Uterus (tissue), 4 donors: Measurements from ENCODE around the gene GPR68. TPM values are rescaled to one million over a fixed set of nuclear protein-coding genes. Genes with fewer than 3 reads are reported as not detected.

Experiments
- DNase-seq, 2 donors: peaks; one replicate each; pipeline ENCODE4 v3.0.0-alpha.2; 2019 to 2020
- H3K27ac ChIP-seq, 2 donors: fragments of 200-600 bp; sonication (generic); 1 replicate in 1 of 2; 2 replicates in 1 of 2; pipeline ENCODE4 v1.5.1; 2016 to 2018
- H3K27me3 ChIP-seq, 2 donors: fragments of 200-600 bp; sonication (generic); one replicate each; pipeline ENCODE4 v1.5.1; 2018 to 2019; ENCODE audit warnings: control low read depth in 1 of 2
- H3K36me3 ChIP-seq, 2 donors: fragments of 200-600 bp; sonication (generic); one replicate each; pipeline ENCODE4 v1.5.1; 2019; ENCODE audit warnings: control low read depth in 1 of 2
- H3K4me1 ChIP-seq, 2 donors: fragments of 200-600 bp; sonication (generic); one replicate each; pipeline ENCODE4 v1.5.1; 2018 to 2019; ENCODE audit warnings: control low read depth in 1 of 2
- H3K4me3 ChIP-seq, 2 donors: fragments of 200-600 bp; sonication (generic); 1 replicate in 1 of 2; 2 replicates in 1 of 2; pipeline ENCODE4 v1.5.1; 2018 to 2019; ENCODE audit warnings: mild to moderate bottlenecking in 1 of 2
- H3K9me3 ChIP-seq, 2 donors: fragments of 200-600 bp; sonication (generic); one replicate each; pipeline ENCODE4 v1.5.1; 2019; ENCODE audit warnings: control low read depth in 1 of 2
- POLR2A ChIP-seq, 2 donors: fragments of 450-650 bp; IDR thresholded peaks; one replicate each; pipeline ENCODE4 v1.6.1; 2016; ENCODE audit warnings: antibody characterized with exemption in 2 of 2, mild to moderate bottlenecking in 1 of 2, moderate library complexity in 1 of 2
- intact Hi-C: fragments of 100-400 bp; cut with DNase I; formaldehyde crosslinking; loops from one replicate; pipeline ENCODE4 v1.15.1; 2023; ENCODE audit warnings: low total_unique reads
- total RNA-seq, 4 donors: library from RNA; depleted of rRNA in 3 of 4; stranded (reverse); fragments of >200 nt in 3 of 4; gene quantifications; one replicate each; pipeline versions ENCODE4 v1.1.0 to v1.2.4, GENCODE V29; 2014 to 2023
- TF ChIP-seq, protein P1 (sequence below), 4 experiments: fragments of 200-600 bp in 2 of 4; fragments of 450-650 bp in 2 of 4; sonication (generic) in 2 of 4; IDR thresholded peaks; one replicate each; pipeline ENCODE4 v1.5.1; 2016 to 2019; ENCODE audit warnings: antibody characterized with exemption in 4 of 4, mild to moderate bottlenecking in 2 of 4, moderate library complexity in 1 of 4
- donor health status: DM: yes; HTN: yes; CAD: no.

Gene GPR68
- total RNA-seq, 4 donors from 2014 or later = 0.48 to 0.98 TPM; not detected in 2

GRCh38 chr14:91279354-91279753 lies 34.9 kb upstream of the GPR68 start:
- no peak for TF ChIP-seq POLR2A (IDR thresholded peaks at IDR 0.05)
- TF ChIP-seq, protein P1, sequence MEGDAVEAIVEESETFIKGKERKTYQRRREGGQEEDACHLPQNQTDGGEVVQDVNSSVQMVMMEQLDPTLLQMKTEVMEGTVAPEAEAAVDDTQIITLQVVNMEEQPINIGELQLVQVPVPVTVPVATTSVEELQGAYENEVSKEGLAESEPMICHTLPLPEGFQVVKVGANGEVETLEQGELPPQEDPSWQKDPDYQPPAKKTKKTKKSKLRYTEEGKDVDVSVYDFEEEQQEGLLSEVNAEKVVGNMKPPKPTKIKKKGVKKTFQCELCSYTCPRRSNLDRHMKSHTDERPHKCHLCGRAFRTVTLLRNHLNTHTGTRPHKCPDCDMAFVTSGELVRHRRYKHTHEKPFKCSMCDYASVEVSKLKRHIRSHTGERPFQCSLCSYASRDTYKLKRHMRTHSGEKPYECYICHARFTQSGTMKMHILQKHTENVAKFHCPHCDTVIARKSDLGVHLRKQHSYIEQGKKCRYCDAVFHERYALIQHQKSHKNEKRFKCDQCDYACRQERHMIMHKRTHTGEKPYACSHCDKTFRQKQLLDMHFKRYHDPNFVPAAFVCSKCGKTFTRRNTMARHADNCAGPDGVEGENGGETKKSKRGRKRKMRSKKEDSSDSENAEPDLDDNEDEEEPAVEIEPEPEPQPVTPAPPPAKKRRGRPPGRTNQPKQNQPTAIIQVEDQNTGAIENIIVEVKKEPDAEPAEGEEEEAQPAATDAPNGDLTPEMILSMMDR (IDR thresholded peaks at IDR 0.05) = no peak
- no peak overlapping the region for H3K27ac ChIP-seq
- no peak overlapping the region for H3K4me3 ChIP-seq
- no peaks in the 10 kb centered on the region for H3K27me3 ChIP-seq
- intact Hi-C loops = no loop called here
- no peaks in the 10 kb centered on the region for H3K9me3 ChIP-seq
- H3K36me3 ChIP-seq = no peaks in the 10 kb centered on the region
- no peaks in the 10 kb centered on the region for H3K4me1 ChIP-seq
- no peak for DNase-seq

GRCh38 chr14:91278383-91278715 lies 33.8 kb upstream of the GPR68 start:
- intact Hi-C loops = no loop called here
- Histone ChIP-seq H3K9me3 (no peaks in the 10 kb centered on the region), H3K4me1 (no peaks in the 10 kb centered on the region), H3K4me3 (no peak overlapping the region), H3K27me3 (no peaks in the 10 kb centered on the region), H3K36me3 (no peaks in the 10 kb centered on the region), H3K27ac (no peak overlapping the region)
- no peak for DNase-seq
- TF ChIP-seq, protein P1 (IDR thresholded peaks at IDR 0.05) = no peak
- no peak for TF ChIP-seq POLR2A (IDR thresholded peaks at IDR 0.05)

- H3K36me3 ChIP-seq = no peaks in the 10 kb centered on the region
- no peak overlapping the region for H3K27ac ChIP-seq
- TF ChIP-seq, protein P1 (IDR thresholded peaks at IDR 0.05) = no peak
- no peak for TF ChIP-seq POLR2A (IDR thresholded peaks at IDR 0.05)
- H3K4me1 ChIP-seq = no peaks in the 10 kb centered on the region
- H3K4me3 ChIP-seq = no peak overlapping the region
- DNase-seq = no peak
- no peaks in the 10 kb centered on the region for H3K27me3 ChIP-seq
- no peaks in the 10 kb centered on the region for H3K9me3 ChIP-seq
- intact Hi-C loops = no loop called here
These were observed 33.3 kb upstream of the GPR68 start for GRCh38 chr14:91277546-91278382.

DNA sequence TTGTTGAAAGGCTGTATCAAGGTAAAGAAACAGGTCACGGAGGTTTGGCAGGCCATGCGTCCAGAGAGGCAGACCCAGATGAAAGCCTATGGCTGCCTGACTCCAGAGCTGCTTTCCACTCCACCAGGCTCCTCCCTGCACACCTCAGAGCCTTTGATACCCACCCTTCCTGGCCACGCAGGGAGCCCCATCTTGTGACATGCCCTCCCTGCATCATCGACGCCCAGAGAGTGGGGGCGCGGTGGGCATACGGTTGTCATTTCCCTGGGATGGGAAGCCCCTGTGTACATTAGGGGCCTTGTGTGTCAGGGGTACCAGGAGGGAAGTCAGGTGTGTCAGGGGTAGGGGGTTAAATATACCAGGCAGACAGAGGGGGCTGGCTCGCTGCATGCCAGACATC lies 30.3 kb upstream of the GPR68 start:
- H3K4me3 ChIP-seq = no peak overlapping the region
- no peak for DNase-seq
- TF ChIP-seq, protein P1 (IDR thresholded peaks at IDR 0.05) = no peak
- TF ChIP-seq POLR2A (IDR thresholded peaks at IDR 0.05) = no peak
- no peaks in the 10 kb centered on the region for H3K9me3 ChIP-seq
- intact Hi-C loops = no loop called here
- H3K4me1 ChIP-seq = no peaks in the 10 kb centered on the region
- H3K27me3 ChIP-seq = no peaks in the 10 kb centered on the region
- no peak overlapping the region for H3K27ac ChIP-seq
- H3K36me3 ChIP-seq = no peaks in the 10 kb centered on the region

DNA sequence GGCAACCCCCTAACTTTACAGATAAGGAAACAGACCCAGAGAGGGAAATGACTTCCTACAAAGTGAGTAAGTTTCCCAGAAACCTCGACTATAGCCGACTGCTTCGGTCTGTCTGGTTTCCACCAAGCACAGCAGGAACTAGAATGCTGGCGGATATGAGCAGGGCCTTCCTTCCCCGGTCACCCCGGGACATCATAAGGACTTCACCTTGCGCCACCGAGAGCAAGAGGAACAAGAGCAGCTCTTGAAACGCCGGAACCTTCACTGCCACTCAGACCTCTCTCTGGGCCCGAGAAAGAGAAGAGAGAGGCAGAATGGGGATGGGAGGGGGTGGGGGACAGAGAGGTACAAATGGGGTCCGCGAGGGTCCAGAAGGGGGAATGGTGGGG lies 29.4 kb upstream of the GPR68 start:
- no peaks in the 10 kb centered on the region for H3K4me1 ChIP-seq
- TF ChIP-seq POLR2A (IDR thresholded peaks at IDR 0.05) = no peak
- TF ChIP-seq, protein P1 (IDR thresholded peaks at IDR 0.05) = no peak
- no peaks in the 10 kb centered on the region for H3K27me3 ChIP-seq
- no peaks in the 10 kb centered on the region for H3K9me3 ChIP-seq
- H3K27ac ChIP-seq = no peak overlapping the region
- no peaks in the 10 kb centered on the region for H3K36me3 ChIP-seq
- no peak overlapping the region for H3K4me3 ChIP-seq
- no peak for DNase-seq
- intact Hi-C loops = no loop called here
